ENCODE results near the gene SPIN2B. TPM values are rescaled to one million over a fixed set of nuclear protein-coding genes. Genes with fewer than 3 reads are reported as not detected.

The SPIN2B gene
- total RNA-seq, result 6.5 and 7.7 TPM in 2 replicates

DNA sequence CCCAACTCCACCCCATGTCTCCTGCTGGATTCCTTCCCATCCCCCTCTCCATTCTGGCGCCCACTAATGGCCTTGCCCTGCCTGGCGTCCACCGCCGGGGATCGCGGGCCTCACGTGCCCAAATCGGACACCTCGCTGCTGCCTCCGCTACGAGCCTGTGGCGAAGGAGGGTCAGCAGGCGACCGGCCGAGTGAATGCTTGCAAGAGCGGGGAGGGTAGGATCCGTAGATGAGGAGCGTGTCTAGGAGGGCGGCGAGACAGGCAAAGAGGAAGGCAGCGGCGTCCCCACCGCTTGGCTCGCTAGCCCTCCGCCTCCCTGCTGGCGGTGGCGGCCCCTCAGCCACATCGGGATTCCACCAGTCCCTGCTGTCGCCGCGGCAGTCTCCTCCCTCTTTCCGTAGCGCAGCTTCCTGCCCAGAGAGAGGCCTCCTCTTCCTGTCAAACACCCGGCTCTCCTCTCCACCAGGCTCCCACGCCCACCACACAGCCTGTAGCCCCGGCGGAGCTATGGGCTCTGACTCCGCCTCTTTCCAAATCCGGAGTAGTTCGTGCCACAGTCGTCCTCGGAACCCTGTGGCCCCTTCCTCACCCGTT lies at the start of gene SPIN2B:
Gene SPIN2B, minus strand, starts transcription at position 387 of the 594 bp plus-strand sequence.

GRCh38 chrX:57137073-57137472 lies 15.7 kb upstream of the SPIN2B start, which contains the start of gene SPIN2A:
Gene SPIN2A (minus strand): TSS chrX:57137397. CDS start chrX:57136597, 800 bp downstream.

Other genes with a start within 250 kb of the SPIN2B start
- gene SPIN3, start 126.0 kb downstream of the SPIN2B start, total RNA-seq, result 8.6 and 9.2 TPM in 2 replicates
- gene SPIN2A, start 15.8 kb upstream of the SPIN2B start, total RNA-seq, result 2.2 and 3.4 TPM in 2 replicates
- gene FAAH2, start 165.2 kb upstream of the SPIN2B start, total RNA-seq, result 0.24 and 0.32 TPM in 2 replicates